Measurements from ENCODE around the gene PNRC2. TPM values are rescaled to one million over a fixed set of nuclear protein-coding genes. Genes with fewer than 3 reads are reported as not detected.

Gene PNRC2
- total and polyA plus RNA-seq, 2 of the 13 experiments (the other 11 are each of a cell fraction or from before 2014, with no cell fraction given) = 74.9 to 97.5 TPM

DNA sequence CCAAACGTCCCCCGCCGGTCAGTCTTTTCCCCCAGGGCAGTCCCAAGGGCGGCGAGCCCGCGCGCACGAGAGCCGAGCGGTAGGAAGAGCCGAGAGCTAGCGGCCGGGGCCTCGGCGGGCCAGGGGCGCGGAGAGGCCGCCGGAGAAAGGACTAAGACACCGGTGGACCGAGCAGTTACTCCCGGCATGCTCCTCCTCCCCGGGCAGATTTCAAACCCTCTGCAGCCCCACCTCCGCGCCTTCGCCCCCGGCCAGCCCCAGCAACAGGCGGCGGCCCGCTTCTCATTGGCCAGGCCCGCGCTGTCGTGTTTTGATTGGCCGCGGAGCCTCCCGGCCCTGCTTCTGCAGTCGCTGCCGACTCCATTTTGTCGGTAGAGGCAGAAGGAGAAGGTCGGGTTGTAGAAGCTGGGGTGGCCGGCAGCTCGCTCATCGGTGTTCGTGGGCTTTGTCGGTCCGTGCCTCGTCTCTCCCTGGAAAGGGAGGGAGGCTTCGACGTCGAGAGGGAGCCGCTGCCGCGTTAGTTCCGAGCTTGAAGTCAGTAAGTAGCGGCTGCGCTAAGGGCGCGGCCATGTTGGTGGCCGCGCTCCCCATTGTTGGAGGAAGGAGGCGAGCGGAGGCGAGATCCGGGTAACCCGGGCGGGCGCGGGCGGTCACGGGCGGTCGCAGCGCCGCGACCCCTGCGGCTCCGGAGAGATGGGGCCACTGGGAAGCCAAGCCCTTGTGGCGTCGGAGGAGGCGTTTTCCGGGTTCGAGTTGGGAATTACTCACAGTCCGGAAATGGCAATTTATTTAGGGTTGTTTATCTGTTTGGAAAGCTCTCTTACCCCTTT is at the start of gene PNRC2 (continued):
- TF ChIP-seq, protein P1, sequence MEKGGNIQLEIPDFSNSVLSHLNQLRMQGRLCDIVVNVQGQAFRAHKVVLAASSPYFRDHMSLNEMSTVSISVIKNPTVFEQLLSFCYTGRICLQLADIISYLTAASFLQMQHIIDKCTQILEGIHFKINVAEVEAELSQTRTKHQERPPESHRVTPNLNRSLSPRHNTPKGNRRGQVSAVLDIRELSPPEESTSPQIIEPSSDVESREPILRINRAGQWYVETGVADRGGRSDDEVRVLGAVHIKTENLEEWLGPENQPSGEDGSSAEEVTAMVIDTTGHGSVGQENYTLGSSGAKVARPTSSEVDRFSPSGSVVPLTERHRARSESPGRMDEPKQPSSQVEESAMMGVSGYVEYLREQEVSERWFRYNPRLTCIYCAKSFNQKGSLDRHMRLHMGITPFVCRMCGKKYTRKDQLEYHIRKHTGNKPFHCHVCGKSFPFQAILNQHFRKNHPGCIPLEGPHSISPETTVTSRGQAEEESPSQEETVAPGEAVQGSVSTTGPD (CRISPR knock-in tag; IDR thresholded peaks at IDR 0.05) = no peak
- TF ChIP-seq, protein P2, sequence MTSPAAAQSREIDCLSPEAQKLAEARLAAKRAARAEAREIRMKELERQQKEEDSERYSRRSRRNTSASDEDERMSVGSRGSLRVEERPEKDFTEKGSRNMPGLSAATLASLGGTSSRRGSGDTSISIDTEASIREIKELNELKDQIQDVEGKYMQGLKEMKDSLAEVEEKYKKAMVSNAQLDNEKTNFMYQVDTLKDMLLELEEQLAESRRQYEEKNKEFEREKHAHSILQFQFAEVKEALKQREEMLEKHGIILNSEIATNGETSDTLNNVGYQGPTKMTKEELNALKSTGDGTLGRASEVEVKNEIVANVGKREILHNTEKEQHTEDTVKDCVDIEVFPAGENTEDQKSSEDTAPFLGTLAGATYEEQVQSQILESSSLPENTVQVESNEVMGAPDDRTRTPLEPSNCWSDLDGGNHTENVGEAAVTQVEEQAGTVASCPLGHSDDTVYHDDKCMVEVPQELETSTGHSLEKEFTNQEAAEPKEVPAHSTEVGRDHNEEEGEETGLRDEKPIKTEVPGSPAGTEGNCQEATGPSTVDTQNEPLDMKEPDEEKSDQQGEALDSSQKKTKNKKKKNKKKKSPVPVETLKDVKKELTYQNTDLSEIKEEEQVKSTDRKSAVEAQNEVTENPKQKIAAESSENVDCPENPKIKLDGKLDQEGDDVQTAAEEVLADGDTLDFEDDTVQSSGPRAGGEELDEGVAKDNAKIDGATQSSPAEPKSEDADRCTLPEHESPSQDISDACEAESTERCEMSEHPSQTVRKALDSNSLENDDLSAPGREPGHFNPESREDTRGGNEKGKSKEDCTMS (CRISPR knock-in tag; conservative IDR thresholded peaks at IDR 0.05) = peak; percentile 24; the same call in 1 of the 2 replicates
- TF ChIP-seq NR1H2 (CRISPR knock-in tag; IDR thresholded peaks at IDR 0.05; ENCODE audit: borderline replicate concordance, low read depth) (no peak), TMF1 (CRISPR knock-in tag; IDR thresholded peaks at IDR 0.05; ENCODE audit: low read depth) (peak; percentile 40; the same call in 1 of the 2 replicates), SNAI1 (CRISPR knock-in tag; IDR thresholded peaks at IDR 0.05; ENCODE audit: borderline replicate concordance) (no peak), SMARCC2 (IDR thresholded peaks at IDR 0.05) (no peak), ZNF75D (CRISPR knock-in tag; IDR thresholded peaks at IDR 0.05; ENCODE audit: borderline replicate concordance) (no peak), CAMTA2 (CRISPR knock-in tag; IDR thresholded peaks at IDR 0.05; ENCODE audit: borderline replicate concordance) (no peak), ATF1 (CRISPR knock-in tag; IDR thresholded peaks at IDR 0.05) (no peak), U2AF1 (optimal IDR thresholded peaks at IDR 0.05; ENCODE audit: low read depth, low read length) (no peak), MTF2 (CRISPR knock-in tag; IDR thresholded peaks at IDR 0.05; ENCODE audit: borderline replicate concordance) (no peak)
- TF ChIP-seq, protein P3, sequence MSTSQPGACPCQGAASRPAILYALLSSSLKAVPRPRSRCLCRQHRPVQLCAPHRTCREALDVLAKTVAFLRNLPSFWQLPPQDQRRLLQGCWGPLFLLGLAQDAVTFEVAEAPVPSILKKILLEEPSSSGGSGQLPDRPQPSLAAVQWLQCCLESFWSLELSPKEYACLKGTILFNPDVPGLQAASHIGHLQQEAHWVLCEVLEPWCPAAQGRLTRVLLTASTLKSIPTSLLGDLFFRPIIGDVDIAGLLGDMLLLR (CRISPR knock-in tag; IDR thresholded peaks at IDR 0.05) = no peak
- TF ChIP-seq, protein P4, sequence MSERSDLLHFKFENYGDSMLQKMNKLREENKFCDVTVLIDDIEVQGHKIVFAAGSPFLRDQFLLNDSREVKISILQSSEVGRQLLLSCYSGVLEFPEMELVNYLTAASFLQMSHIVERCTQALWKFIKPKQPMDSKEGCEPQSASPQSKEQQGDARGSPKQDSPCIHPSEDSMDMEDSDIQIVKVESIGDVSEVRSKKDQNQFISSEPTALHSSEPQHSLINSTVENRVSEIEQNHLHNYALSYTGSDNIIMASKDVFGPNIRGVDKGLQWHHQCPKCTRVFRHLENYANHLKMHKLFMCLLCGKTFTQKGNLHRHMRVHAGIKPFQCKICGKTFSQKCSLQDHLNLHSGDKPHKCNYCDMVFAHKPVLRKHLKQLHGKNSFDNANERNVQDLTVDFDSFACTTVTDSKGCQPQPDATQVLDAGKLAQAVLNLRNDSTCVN (CRISPR knock-in tag; IDR thresholded peaks at IDR 0.05; ENCODE audit: borderline replicate concordance) = peak; percentile 61; the same call in 1 of the 2 replicates
- TF ChIP-seq, protein P5, sequence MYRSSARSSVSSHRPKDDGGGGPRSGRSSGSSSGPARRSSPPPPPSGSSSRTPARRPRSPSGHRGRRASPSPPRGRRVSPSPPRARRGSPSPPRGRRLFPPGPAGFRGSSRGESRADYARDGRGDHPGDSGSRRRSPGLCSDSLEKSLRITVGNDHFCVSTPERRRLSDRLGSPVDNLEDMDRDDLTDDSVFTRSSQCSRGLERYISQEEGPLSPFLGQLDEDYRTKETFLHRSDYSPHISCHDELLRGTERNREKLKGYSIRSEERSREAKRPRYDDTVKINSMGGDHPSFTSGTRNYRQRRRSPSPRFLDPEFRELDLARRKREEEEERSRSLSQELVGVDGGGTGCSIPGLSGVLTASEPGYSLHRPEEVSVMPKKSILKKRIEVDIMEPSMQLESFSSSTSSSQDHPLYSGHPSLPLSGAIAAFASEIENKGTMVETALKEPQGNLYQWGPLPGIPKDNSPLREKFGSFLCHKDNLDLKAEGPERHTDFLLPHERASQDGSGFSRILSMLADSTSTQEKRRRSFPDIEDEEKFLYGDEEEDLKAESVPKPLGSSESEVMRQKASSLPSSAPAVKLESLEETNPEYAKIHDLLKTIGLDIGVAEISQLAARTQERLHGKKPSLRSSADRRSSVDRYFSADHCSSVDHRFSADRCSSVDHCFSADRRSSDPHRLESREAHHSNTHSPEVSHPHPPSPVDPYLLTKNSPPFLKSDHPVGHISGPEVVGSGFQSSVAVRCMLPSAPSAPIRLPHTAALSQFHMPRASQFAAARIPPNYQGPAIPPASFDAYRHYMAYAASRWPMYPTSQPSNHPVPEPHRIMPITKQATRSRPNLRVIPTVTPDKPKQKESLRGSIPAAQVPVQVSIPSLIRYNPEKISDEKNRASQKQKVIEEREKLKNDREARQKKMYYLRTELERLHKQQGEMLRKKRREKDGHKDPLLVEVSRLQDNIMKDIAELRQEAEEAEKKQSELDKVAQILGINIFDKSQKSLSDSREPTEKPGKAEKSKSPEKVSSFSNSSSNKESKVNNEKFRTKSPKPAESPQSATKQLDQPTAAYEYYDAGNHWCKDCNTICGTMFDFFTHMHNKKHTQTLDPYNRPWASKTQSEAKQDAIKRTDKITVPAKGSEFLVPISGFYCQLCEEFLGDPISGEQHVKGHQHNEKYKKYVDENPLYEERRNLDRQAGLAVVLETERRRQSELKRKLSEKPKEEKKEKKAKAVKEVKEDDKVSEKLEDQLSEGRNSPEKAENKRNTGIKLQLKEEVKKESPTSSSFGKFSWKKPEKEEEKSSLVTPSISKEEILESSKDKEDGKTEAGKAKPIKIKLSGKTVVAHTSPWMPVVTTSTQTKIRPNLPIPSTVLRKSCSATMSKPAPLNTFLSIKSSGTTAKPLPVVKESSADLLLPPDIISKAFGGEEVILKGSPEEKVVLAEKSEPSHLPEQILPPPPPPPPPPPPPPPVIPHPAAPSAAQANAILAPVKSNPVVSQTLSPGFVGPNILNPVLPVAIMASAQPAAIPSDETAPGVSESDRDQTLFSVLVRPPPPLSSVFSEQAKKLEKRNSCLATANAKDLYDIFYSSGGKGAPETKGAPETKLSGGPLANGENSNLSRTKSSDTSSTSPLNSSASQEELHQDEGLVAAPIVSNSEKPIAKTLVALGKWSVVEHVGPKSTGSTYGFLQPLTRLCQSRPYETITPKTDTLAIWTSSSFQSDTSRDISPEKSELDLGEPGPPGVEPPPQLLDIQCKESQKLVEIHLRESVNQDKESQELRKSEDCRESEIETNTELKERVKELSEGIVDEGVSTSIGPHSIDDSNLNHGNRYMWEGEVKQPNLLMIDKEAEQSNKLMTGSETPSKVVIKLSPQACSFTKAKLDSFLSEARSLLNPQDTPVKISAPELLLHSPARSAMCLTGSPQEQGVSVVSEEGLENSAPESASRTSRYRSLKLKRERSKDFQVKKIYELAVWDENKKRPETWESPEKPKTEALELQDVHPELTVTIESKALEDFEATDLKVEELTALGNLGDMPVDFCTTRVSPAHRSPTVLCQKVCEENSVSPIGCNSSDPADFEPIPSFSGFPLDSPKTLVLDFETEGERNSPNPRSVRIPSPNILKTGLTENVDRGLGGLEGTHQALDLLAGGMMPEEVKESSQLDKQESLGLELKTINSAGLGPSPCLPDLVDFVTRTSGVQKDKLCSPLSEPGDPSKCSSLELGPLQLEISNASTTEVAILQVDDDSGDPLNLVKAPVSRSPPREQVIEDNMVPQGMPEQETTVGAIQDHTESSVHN (CRISPR knock-in tag; IDR thresholded peaks at IDR 0.05) = no peak
